H1 (cell line): ENCODE measurements around the gene TSPAN9. TPM values are rescaled to one million over a fixed set of nuclear protein-coding genes. Genes with fewer than 3 reads are reported as not detected.

Source experiments
- CTCF ChIA-PET: fragments of 300-600 bp; sonication (Branson Sonifier 250); formaldehyde crosslinking; loops from one replicate; lab custom pipeline; 2021; ENCODE audit not compliant: partially characterized antibody; lab: Charles Lee
- POLR2A ChIA-PET: fragments of 300-600 bp; sonication (Branson Sonifier 250); formaldehyde crosslinking; loops from one replicate; lab custom pipeline; 2021; ENCODE audit warnings: inconsistent platforms; ENCODE audit not compliant: partially characterized antibody; lab: Charles Lee
- DNase-seq, 2 experiments: peaks; one replicate each; pipeline versions ENCODE4 v3.0.0 to v3.0.0-alpha.2; 2010 to 2022; ENCODE audit warnings: low spot score in 2 of 2, low read depth in 1 of 2, mixed read lengths in 1 of 2
- FAIRE-seq: peaks from 2 replicates; lab custom pipeline; 2011; peaks lifted over from hg19 to GRCh38; lab: Jason Lieb, UNC
- H2AFZ ChIP-seq: 2 replicates; pipeline ENCODE4 v1.8.1; 2012; ENCODE audit warnings: low read length, inconsistent platforms
- H2AK5ac ChIP-seq: 2 replicates; pipeline ENCODE4 v1.6.1; 2013; ENCODE audit warnings: low read depth, low read length
- H2BK120ac ChIP-seq: replicated peaks from 2 replicates; pipeline ENCODE3; 2013; ENCODE audit warnings: low read depth, low read length, inconsistent platforms
- H2BK12ac ChIP-seq: 2 replicates; pipeline ENCODE4 v1.6.1; 2013; ENCODE audit warnings: low read depth, low read length
- H2BK15ac ChIP-seq: 2 replicates; pipeline ENCODE4 v1.6.1; 2013; ENCODE audit warnings: low read length
- H2BK20ac ChIP-seq: 2 replicates; pipeline ENCODE4 v1.6.1; 2013; ENCODE audit warnings: low read length
- H2BK5ac ChIP-seq: 2 replicates; pipeline ENCODE4 v1.6.1; 2013; ENCODE audit warnings: low read depth, low read length
- H3K14ac ChIP-seq: 2 replicates; pipeline ENCODE4 v1.6.1; 2013; ENCODE audit warnings: inconsistent platforms; ENCODE audit not compliant: insufficient read length
- H3K18ac ChIP-seq: 2 replicates; pipeline ENCODE4 v1.6.1; 2013; ENCODE audit warnings: low read length; ENCODE audit errors: extremely low read depth
- H3K23ac ChIP-seq: 2 replicates; pipeline ENCODE4 v1.6.1; 2013; ENCODE audit warnings: inconsistent platforms; ENCODE audit not compliant: insufficient read length
- H3K23me2 ChIP-seq: 2 replicates; pipeline ENCODE4 v1.6.1; 2013; ENCODE audit warnings: low read depth, low read length
- H3K27ac ChIP-seq: 2 replicates; pipeline ENCODE4 v1.6.1; 2011; ENCODE audit warnings: low read depth, low read length, inconsistent platforms
- H3K27me3 ChIP-seq, 4 experiments: replicated peaks in 1 of 4; 1 replicate in 1 of 4; 2 replicates in 3 of 4; pipeline versions ENCODE4 v1.6.1 to v1.8.1; 2011 to 2013; ENCODE audit warnings: low read length in 3 of 4, mild to moderate bottlenecking in 3 of 4, inconsistent platforms in 2 of 4, mixed read lengths in 2 of 4, moderate library complexity in 1 of 4; ENCODE audit not compliant: control insufficient read depth in 3 of 4, insufficient read depth in 3 of 4; ENCODE audit errors: extremely low read depth in 1 of 4
- H3K36me3 ChIP-seq, 4 experiments: 2 replicates each; pipeline versions ENCODE4 v1.6.1 to v1.8.1; 2011 to 2013; ENCODE audit warnings: mild to moderate bottlenecking in 4 of 4, low read length in 3 of 4, moderate library complexity in 2 of 4, control low read depth in 1 of 4, inconsistent platforms in 1 of 4; ENCODE audit not compliant: insufficient read depth in 4 of 4, control insufficient read depth in 2 of 4
- H3K4ac ChIP-seq: replicated peaks from 2 replicates; pipeline ENCODE3; 2013; ENCODE audit warnings: low read length, low read depth, mixed read lengths, inconsistent platforms; ENCODE audit not compliant: insufficient read length
- H3K4me1 ChIP-seq, 4 experiments: replicated peaks in 1 of 4; 1 replicate in 1 of 4; 2 replicates in 3 of 4; pipeline versions ENCODE4 v1.6.1 to v1.8.1; 2011 to 2013; ENCODE audit warnings: low read length in 3 of 4, inconsistent platforms in 2 of 4, mixed read lengths in 1 of 4; ENCODE audit not compliant: insufficient read depth in 4 of 4, control insufficient read depth in 3 of 4
- H3K4me2 ChIP-seq, 2 experiments: 2 replicates each; pipeline versions ENCODE4 v1.6.1 to v1.8.1; 2011 to 2013; ENCODE audit warnings: low read depth in 2 of 2, low read length in 2 of 2, control low read depth in 1 of 2, inconsistent platforms in 1 of 2, mild to moderate bottlenecking in 1 of 2; ENCODE audit not compliant: insufficient read depth in 1 of 2
- H3K4me3 ChIP-seq, 4 experiments: fragments of 200-600, 300-600 bp in 1 of 4; sonication (generic), shearing (Covaris generic), sonication (Bioruptor Twin) in 1 of 4; 2 replicates each; pipeline versions ENCODE4 v1.5.1 to v1.8.1; 2011 to 2016; ENCODE audit warnings: low read length in 4 of 4, low read depth in 3 of 4, control low read depth in 2 of 4, inconsistent platforms in 2 of 4, mild to moderate bottlenecking in 2 of 4, mixed read lengths in 1 of 4, moderate library complexity in 1 of 4; ENCODE audit not compliant: insufficient read depth in 2 of 4; ENCODE audit errors: extremely low read depth in 1 of 4
- H3K56ac ChIP-seq: replicated peaks from 2 replicates; pipeline ENCODE3; 2013; ENCODE audit warnings: low read depth, mild to moderate bottlenecking, mixed read lengths, low read length, inconsistent platforms; ENCODE audit not compliant: insufficient read length
- H3K79me1 ChIP-seq: 2 replicates; pipeline ENCODE4 v1.6.1; 2013; ENCODE audit warnings: low read depth, low read length, control low read depth
- H3K79me2 ChIP-seq, 2 experiments: 2 replicates each; pipeline versions ENCODE4 v1.6.1 to v1.8.1; 2012 to 2013; ENCODE audit warnings: low read length in 2 of 2, mild to moderate bottlenecking in 2 of 2, inconsistent platforms in 1 of 2; ENCODE audit not compliant: insufficient read depth in 2 of 2, control insufficient read depth in 1 of 2
- H3K9ac ChIP-seq, 4 experiments: replicated peaks in 1 of 4; 1 replicate in 1 of 4; 2 replicates in 3 of 4; pipeline versions ENCODE4 v1.6.1 to v1.8.1; 2011 to 2013; ENCODE audit warnings: low read depth in 3 of 4, low read length in 3 of 4, control low read depth in 2 of 4, mild to moderate bottlenecking in 2 of 4, moderate library complexity in 2 of 4, inconsistent platforms in 1 of 4; ENCODE audit errors: extremely low read depth in 1 of 4
- H3K9me3 ChIP-seq, 2 experiments: 2 replicates each; pipeline versions ENCODE4 v1.6.1 to v1.8.1; 2012 to 2013; ENCODE audit warnings: mild to moderate bottlenecking in 2 of 2, moderate library complexity in 2 of 2, control low read depth in 1 of 2, inconsistent platforms in 1 of 2, low read depth in 1 of 2, low read length in 1 of 2, mixed read lengths in 1 of 2; ENCODE audit not compliant: insufficient read depth in 2 of 2
- H4K20me1 ChIP-seq, 2 experiments: replicated peaks in 1 of 2; 2 replicates each; pipeline versions ENCODE3 to v1.8.1; 2011 to 2013; ENCODE audit warnings: inconsistent platforms in 2 of 2, low read length in 2 of 2, mild to moderate bottlenecking in 1 of 2; ENCODE audit not compliant: insufficient read depth in 2 of 2, control insufficient read depth in 1 of 2
- H4K5ac ChIP-seq: 2 replicates; pipeline ENCODE4 v1.6.1; 2013; ENCODE audit warnings: low read length, low read depth, mixed read lengths, inconsistent platforms; ENCODE audit not compliant: insufficient read length
- H4K8ac ChIP-seq: 2 replicates; pipeline ENCODE4 v1.8.0; 2013; ENCODE audit warnings: mild to moderate bottlenecking, moderate library complexity, low read length, inconsistent platforms; ENCODE audit not compliant: insufficient read depth; ENCODE audit errors: extremely low read depth
- H4K91ac ChIP-seq: replicated peaks from 2 replicates; pipeline ENCODE3; 2013; ENCODE audit warnings: low read length, mixed read lengths, inconsistent platforms; ENCODE audit not compliant: insufficient read length
- CBX5 ChIP-seq: fragments of 300-800, 300-1000 bp; sonication (generic); IDR thresholded peaks from 2 replicates; pipeline ENCODE4 v1.7.1; 2016; ENCODE audit warnings: antibody characterized with exemption, low read length, low read depth
- HDAC2 ChIP-seq, 2 experiments: fragments of 300-600 bp in 1 of 2; sonication (generic) in 1 of 2; IDR thresholded peaks; 2 replicates each; pipeline ENCODE4 v1.6.1; 2011 to 2012; ENCODE audit warnings: low read depth in 2 of 2, low read length in 2 of 2, mild to moderate bottlenecking in 2 of 2, moderate library complexity in 2 of 2, borderline replicate concordance in 1 of 2, inconsistent platforms in 1 of 2
- RFX5 ChIP-seq: IDR thresholded peaks from 2 replicates; pipeline ENCODE4 v1.6.1; 2011; ENCODE audit warnings: low read depth, low read length, improper control_type of control experiment, borderline replicate concordance
- SIN3A ChIP-seq, 2 experiments: IDR thresholded peaks in 1 of 2; conservative IDR thresholded peaks in 1 of 2; 2 replicates each; pipeline ENCODE4 v1.6.1; 2011 to 2012; ENCODE audit warnings: low read length in 2 of 2, improper control_type of control experiment in 1 of 2, low read depth in 1 of 2, mild to moderate bottlenecking in 1 of 2
- TAF7 ChIP-seq: optimal IDR thresholded peaks from 2 replicates; pipeline ENCODE3; 2011; ENCODE audit warnings: low read depth, mild to moderate bottlenecking, inconsistent platforms, low read length, moderate library complexity, borderline replicate concordance
- TEAD4 ChIP-seq: IDR thresholded peaks from 2 replicates; pipeline ENCODE4 v1.6.1; 2012; ENCODE audit warnings: low read depth, low read length, inconsistent platforms, mixed read lengths
- whole genome bisulfite sequencing, 2 experiments: shearing (Covaris generic) in 1 of 2; methylation state at CpG; one replicate each; pipeline versions ENCODE4 v1.1.6 to v1.1.7; 2013 to 2015; ENCODE audit warnings: low lambda C conversion rate in 2 of 2, mixed read lengths in 2 of 2, inconsistent platforms in 1 of 2, low coverage in 1 of 2, missing lambda C conversion rate in 1 of 2; ENCODE audit not compliant: insufficient replicate concordance in 2 of 2, insufficient coverage in 1 of 2, insufficient read length in 1 of 2; ENCODE audit errors: extremely low coverage in 1 of 2, missing lambda C conversion rate in 1 of 2; 5-methylcytosine and 5-hydroxymethylcytosine counted together
- polyA plus RNA-seq, 7 experiments: library from polyadenylated mRNA; depleted of rRNA in 3 of 7; stranded (reverse) in 5 of 7; unstranded in 2 of 7; fragments of >200 nt in 5 of 7; fragments of 200-250 nt in 2 of 7; gene quantifications; 1 replicate in 5 of 7; 2 replicates in 1 of 7; 4 replicates in 1 of 7; pipeline versions ENCODE4 v1.2.1 to v1.2.3, GENCODE V29; 2011 to 2013; ENCODE audit warnings: missing spikeins in 2 of 7, mixed read lengths in 2 of 7
- total RNA-seq: library from RNA; stranded (reverse); fragmentation: NEBNext Ultra II Directional; extraction: Animal tissue kit (Norgen Biotek cat#: 25700); gene quantifications from 2 replicates; pipeline ENCODE4 v1.2.1, GENCODE V29; 2021
- TF ChIP-seq, protein P1 (sequence below): IDR thresholded peaks from 2 replicates; pipeline ENCODE4 v1.6.1; 2012; ENCODE audit warnings: low read length, inconsistent platforms

TSPAN9 gene
- total and polyA plus RNA-seq, 2 of the 8 experiments (the other 6 are each of a cell fraction or from before 2014, with no cell fraction given) = 11.5 to 29.1 TPM

- Histone ChIP-seq H2AK5ac (no peak overlapping the region), H3K27ac (no peak overlapping the region), H2BK120ac (no peak overlapping the region), H3K23me2 (no peaks in the 10 kb centered on the region), H3K4me1 (peaks cover 0 to 5% (median 2%) of the 10 kb centered on the region in 4 experiments; a peak in 4 of 7 replicates), H3K56ac (no peak overlapping the region), H3K14ac (no peak overlapping the region), H4K5ac (no peak overlapping the region), H3K9ac (no peak overlapping the region), H4K91ac (no peak overlapping the region), H3K27me3 (no peaks in the 10 kb centered on the region; a peak in 1 of 7 replicates), H3K23ac (no peak overlapping the region), H3K4me2 (no peak overlapping the region), H2BK12ac (no peak overlapping the region), H2AFZ (no peak overlapping the region), H3K9me3 (no peaks in the 10 kb centered on the region), H3K4me3 (no peak overlapping the region), H2BK20ac (no peak overlapping the region), H3K79me1 (no peaks in the 10 kb centered on the region), H4K8ac (no peak overlapping the region), H3K4ac (no peak overlapping the region), H3K79me2 (no peaks in the 10 kb centered on the region), H4K20me1 (no peaks in the 10 kb centered on the region), H2BK5ac (0 out of 2 replicates have a peak overlapping the region, but pooled peaks have one; percentile 21), H3K18ac (no peak overlapping the region), H3K36me3 (no peaks in the 10 kb centered on the region), H2BK15ac (no peak overlapping the region)
- ChIA-PET POLR2A (no interaction called here), CTCF (interaction anchor here (0.6 to 1.9 kb wide), 8 partner anchors 9 to 460 kb away, joined by 3 to 6 read pairs (median 4); no protein-coding TSS in a partner anchor)
- no peak for DNase-seq
- WGBS, 2 experiments = 87% methylated on average over 7 of the region's 12 CpGs; no CpG with 5 or more reads in 1 of the 2 experiments
- TF ChIP-seq, protein P1, sequence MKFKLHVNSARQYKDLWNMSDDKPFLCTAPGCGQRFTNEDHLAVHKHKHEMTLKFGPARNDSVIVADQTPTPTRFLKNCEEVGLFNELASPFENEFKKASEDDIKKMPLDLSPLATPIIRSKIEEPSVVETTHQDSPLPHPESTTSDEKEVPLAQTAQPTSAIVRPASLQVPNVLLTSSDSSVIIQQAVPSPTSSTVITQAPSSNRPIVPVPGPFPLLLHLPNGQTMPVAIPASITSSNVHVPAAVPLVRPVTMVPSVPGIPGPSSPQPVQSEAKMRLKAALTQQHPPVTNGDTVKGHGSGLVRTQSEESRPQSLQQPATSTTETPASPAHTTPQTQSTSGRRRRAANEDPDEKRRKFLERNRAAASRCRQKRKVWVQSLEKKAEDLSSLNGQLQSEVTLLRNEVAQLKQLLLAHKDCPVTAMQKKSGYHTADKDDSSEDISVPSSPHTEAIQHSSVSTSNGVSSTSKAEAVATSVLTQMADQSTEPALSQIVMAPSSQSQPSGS = no peak
- no peak for TF ChIP-seq SIN3A (conservative IDR thresholded peaks at IDR 0.05 in 1 of 2, IDR thresholded peaks at IDR 0.05 in 1 of 2; ENCODE audit: low read depth in 1 of 2, low read length in 2 of 2)
- no peak for TF ChIP-seq TAF7
- no peak for TF ChIP-seq RFX5
- TF ChIP-seq HDAC2 (IDR thresholded peaks at IDR 0.05; ENCODE audit: borderline replicate concordance in 1 of 2, low read depth in 2 of 2, low read length in 2 of 2) = no peak
- no peak for TF ChIP-seq TEAD4
- no peak for TF ChIP-seq CBX5
- FAIRE-seq = no peak
These were observed 228.3 kb downstream of the TSPAN9 start for GRCh38 chr12:3305464-3305863.
